Stimulated activated CD4-positive, alpha-beta T cell treated with anti-CD3 and anti-CD28 coated beads, Interleukin-15, amount 100 ng/mL, for 48 hours (primary cell): Measurements from ENCODE around the gene SLC49A4.

ENCODE experiments used
- DNase-seq, 2 donors: peaks; one replicate each; pipeline ENCODE4 v3.0.0-alpha.2; 2020; ENCODE audit warnings: low read depth in 2 of 2

Gene SLC49A4

DNA sequence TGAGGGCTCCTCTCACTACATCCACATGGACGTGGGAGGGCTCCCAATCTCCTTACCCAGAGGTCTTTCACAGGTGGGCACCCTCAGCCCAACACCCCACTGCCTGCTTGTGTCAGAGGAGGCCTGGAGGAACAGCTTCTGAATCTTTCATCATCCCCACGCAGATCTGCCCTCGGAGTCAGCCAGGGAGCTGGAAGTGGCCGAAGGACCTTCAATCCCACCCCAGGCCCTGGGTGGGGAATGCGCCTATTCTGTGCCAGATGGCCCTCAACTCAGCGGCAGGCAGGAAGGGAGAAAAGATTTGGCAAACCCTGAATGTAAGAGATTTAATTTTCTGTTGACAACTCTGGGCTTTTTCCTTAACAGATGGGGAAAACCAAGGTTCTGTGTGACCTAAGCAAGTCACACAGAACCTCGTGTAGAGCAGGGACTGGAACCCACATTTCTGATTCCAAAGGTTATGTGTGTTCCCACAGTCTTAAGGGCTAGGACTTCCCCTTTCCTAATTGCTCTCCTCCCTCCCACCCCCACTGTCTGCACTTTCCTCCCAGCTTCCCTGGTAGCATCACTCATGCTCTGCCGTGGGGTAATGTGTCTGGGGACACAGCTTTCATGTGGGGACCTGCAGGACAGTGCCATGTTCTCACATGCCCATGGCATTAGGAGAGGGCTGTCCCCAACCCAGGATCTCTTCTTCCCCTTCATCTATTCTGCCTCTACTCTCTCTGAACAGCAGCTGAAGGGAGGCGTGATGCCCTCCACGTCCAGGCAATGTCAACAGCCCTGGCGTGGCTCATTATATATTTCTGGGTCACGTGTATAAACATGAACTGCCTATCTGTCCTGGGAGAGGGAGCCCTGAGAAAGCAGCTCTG lies 134.6 kb downstream of the SLC49A4 start:
- DNase-seq: no peak

DNA sequence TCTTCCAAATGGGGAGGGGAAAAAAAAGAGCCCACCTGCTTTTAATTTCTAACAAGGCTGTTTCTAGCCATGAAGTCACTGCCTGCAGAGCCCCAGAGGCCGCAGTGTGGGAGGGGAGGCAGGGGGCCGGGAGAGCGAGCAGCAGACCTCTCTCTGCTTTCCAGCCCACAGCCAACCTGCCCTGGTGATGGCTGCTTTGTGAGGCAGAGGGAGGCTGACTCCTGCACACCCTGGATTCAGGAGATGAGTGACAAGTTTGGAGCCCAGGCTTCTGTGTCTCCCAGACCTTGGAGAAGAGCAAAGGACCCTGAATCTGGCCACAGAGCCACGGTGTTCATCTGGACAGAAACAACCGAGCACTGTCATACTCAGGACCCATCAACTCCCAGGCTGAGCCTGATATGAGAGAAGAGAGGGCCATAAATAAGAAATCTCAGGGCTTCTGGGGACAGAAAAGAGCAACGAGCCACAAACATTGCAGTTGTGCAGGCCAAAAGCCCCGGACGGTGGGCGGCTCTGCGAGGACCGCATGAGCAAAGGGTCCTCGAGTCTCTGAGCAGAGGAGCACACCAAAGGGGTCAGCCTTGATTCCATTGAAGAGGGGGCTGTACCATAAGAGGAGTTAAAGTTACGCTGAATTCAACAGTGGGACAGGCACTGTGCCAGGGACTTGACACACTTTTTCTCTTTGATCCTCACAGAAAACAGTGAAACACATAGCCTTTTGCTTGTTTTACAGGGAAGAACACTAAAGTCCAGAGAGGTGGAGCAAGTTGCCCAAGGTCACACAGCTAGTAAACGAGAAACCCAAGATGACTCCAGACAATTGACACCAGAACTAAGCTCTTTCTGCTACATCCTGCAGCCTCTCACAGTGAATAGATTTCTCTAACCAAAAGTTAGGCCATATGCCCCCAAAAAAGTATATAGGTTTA lies 135.5 kb downstream of the SLC49A4 start:
- no peak for DNase-seq
